ENCODE data around the gene PIGZ.

GRCh38 chr3:197000211-197000610 is 31.6 kb upstream of the PIGZ start:
- TF ChIP-seq CTCF (conservative IDR thresholded peaks at IDR 0.05) (no peak), ZFX (IDR thresholded peaks at IDR 0.05) (no peak)

Data from C4-2B (cell line).